Measurements from ENCODE around the gene TATDN2.

GRCh38 chr3:10322352-10322710, 74.1 kb downstream of the TATDN2 start:
- TF ChIP-seq LEF1 (IDR thresholded peaks at IDR 0.05; ENCODE audit: borderline replicate concordance) (no peak), TARDBP (IDR thresholded peaks at IDR 0.05) (no peak), FOXM1 (IDR thresholded peaks at IDR 0.05; ENCODE audit: borderline replicate concordance) (no peak), L3MBTL2 (conservative IDR thresholded peaks at IDR 0.05) (no peak), FOXK2 (IDR thresholded peaks at IDR 0.05) (no peak), ELF4 (IDR thresholded peaks at IDR 0.05) (no peak), FOXA1 (IDR thresholded peaks at IDR 0.05) (no peak), HDGF (IDR thresholded peaks at IDR 0.05; ENCODE audit: borderline replicate concordance) (no peak), NFRKB (IDR thresholded peaks at IDR 0.05) (no peak), PKNOX1 (IDR thresholded peaks at IDR 0.05) (no peak), BHLHE40 (IDR thresholded peaks at IDR 0.05; ENCODE audit: borderline replicate concordance) (no peak), ZNF384 (IDR thresholded peaks at IDR 0.05) (no peak), SP1 (IDR thresholded peaks at IDR 0.05) (no peak)

Data from HEK293T (cell line).